RKO (cell line): ENCODE data around the gene PITX2.

Experiments
- DNase-seq: peaks from one replicate; pipeline ENCODE4 v3.0.0-alpha.2; 2016; ENCODE audit warnings: low spot score

PITX2 gene

DNA sequence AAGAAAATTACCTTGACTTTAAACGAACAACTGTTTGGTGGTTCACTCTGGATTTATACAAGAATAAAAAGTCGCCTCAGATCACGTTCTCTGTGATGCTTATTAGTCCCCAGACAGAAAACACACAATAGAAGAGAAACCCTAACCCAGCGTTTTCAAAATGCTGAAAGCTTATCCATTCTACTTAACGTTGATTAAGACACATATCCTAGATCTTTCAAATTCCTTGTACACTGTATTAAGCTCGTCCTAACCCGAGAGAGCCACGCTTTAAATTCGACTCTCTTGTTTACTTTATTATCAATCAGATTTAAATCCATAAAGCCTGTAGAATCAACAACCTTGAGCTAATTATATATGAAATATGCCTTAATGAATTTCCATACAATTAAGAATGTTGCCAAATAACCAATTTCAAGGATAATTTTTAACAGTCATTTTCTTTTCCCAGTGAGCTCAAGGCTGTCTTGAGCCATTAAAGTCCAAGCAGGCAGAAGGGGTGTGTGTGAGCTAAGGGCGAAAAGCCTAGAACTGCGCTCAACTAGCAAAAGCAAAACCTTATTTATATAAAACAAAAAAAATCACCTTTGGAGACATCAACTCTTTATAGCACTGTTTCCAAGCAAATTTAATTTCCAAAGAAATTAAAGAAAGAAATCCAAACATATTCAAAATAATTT lies 981 bp upstream of the PITX2 start:
- DNase-seq = no peak

GRCh38 chr4:110621839-110622751 lies 782 bp downstream of the PITX2 start:
- peak; percentile 56 for DNase-seq

DNA sequence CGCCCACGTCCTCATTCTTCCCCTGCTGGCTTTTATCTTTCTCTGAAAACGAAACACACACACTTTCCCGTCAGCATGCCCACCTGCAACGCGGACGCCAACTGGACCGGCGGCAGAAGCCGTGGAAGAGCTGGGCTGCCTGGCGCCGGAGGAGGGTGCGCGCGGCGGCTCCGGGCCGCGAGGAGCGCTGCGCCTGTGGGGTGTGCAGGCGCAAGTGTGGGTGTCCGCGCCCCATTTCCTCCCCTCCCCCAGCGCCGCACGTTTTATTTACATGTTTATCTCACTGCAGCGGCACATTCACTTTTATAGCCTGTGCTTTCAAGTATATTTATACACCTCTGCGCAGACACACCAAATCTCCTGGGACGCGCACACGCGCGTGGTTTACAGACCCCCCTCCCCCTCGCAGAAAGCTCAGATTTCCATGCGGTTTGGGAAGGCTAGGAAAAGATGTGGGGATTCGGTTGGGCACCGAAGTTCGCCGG lies 1.5 kb downstream of the PITX2 start:
- DNase-seq = peak; percentile 67

DNA sequence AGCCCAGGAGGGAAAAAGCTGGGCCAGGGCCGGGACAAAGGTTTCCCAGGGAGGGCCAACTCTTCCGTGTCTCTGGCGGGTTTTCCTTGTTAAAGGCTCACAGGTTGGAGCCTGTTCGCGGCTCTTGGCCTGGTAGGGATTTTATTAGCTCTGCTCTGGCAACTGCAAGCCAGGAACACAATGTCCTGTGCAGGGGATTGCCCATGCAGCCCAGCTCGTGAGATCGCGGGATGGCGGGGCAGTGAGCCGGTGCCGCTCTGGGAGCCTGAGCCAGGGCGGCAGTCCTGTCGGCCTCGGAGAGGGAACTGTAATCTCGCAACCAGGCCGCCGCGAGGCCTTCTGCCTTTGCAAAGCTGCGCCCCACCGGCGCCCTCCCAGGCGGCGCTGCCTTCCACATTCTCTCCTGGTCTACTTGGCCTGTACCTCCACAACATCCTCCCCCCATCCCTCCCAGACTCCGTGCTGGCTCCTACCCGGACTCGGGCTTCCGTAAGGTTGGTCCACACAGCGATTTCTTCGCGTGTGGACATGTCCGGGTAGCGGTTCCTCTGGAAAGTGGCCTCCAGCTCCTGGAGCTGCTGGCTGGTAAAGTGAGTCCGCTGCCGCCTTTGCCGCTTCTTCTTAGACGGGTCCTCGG lies 2.1 kb downstream of the PITX2 start:
- DNase-seq = peak; percentile 86

- DNase-seq = no peak
Observed at GRCh38 chr4:110620322-110620690, 2.6 kb downstream of the PITX2 start.

- peak; percentile 32 for DNase-seq
Observed at GRCh38 chr4:110619463-110620247, 3.2 kb downstream of the PITX2 start.

GRCh38 chr4:110618581-110619462 lies 4.1 kb downstream of the PITX2 start:
- no peak for DNase-seq

DNA sequence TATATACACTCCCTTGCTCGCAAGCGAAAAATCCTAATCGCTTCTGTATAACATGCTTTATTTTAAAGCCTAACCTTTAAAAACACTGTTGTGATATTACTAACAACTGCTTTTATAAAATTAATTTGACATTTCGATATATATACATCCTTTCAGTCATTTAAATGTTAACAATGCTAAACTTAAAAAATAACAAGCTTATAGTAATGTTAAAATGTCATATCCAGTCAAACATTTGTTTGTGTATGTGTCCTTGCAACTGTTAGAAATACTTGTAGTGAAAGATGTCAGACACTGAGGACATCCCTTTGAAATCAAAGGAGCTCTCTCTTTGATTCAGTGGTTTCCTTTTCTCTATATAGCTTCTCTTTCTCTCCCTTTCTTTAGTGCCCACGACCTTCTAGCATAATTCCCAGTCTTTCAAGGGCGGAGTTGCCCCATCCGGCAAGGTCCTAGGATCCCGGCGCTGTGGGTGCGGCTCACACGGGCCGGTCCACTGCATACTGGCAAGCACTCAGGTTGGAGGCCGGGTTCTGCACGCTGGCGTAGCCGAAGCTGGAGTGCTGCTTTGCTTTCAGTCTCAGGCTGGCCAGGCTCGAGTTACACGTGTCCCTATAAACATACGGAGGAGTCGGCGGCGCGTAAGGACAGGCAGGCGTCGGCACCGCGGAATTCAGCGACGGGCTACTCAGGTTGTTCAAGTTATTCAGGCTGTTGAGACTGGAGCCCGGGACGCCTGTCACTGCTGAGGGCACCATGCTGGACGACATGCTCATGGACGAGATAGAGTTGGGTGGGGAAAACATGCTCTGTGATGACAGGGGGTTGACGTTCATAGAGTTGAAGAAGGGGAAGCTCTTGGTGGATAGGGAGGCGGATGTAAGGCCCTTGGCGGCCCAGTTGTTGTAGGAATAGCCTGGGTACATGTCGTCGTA lies 5.0 kb downstream of the PITX2 start:
- no peak for DNase-seq

DNA sequence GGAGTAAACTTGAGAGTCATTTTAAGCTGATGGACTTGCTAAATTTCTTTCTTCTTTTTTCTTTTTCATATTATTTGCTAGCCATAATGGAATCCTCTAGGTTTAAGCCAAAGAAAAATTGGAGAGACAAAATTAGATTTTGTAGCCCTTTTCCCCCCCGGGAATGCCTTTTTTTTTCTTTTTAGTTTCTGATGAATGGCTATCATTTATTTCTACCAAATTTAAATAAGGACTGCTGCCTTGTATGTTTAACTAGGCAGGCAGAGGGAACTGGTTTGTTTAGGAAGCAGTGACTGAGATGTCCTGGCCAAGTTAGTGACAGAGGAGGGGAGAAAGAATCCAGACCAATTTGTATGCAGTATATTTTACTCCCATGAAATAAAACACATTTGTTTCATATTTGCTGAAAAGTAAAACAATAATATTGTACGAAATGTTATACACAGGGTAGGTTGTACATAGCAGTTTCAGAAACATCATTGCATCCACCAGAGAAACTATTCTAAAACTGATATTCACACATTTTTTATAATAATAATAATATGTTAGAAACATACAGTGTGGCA lies 5.7 kb downstream of the PITX2 start:
- DNase-seq = no peak

- no peak for DNase-seq
Observed at GRCh38 chr4:110616238-110617074, 6.4 kb downstream of the PITX2 start.

- no peak for DNase-seq
Observed at GRCh38 chr4:110615353-110616237, 7.3 kb downstream of the PITX2 start.

DNA sequence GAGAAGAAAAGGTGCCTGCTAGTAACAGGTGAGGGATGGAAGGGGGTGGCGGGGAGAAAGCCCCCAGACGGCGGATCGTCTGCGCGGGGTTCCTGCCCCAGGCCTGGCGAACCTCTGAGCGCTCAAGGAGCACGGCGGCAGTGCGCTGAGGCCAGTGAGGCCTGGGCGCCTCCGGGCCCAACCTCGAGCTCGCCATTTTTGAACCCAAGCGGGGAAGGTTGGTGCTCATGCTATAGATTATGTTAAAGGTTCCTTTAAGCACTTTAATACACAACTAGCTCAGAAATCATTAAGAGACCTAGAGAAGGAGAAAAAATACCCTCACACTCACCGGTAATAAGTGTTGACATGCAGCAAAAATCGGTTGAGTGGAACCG lies 7.9 kb downstream of the PITX2 start:
- no peak for DNase-seq

GRCh38 chr4:110614173-110614963 lies 8.5 kb downstream of the PITX2 start:
- no peak for DNase-seq

DNA sequence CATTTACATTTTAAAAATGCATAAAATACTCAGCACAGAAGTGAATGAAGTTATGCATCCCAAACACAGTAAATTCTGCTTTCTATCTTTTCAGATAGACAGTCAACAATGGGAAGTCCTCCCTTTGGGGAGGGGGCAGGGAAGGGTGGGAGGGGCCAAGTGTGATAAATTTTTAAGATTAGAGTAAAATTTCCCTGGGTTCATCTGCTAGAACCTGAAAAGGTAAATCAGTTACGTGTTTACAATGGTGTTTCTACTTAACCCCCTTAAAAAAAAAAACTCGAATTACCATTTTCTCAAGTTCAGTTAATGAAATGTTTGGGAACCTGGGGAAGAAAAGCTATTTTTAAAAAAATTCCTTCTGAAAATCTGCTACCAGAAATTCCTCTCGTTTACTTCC lies 9.1 kb downstream of the PITX2 start:
- DNase-seq = no peak

- no peak for DNase-seq
Observed at GRCh38 chr4:110612631-110613269, 10.1 kb downstream of the PITX2 start.

DNA sequence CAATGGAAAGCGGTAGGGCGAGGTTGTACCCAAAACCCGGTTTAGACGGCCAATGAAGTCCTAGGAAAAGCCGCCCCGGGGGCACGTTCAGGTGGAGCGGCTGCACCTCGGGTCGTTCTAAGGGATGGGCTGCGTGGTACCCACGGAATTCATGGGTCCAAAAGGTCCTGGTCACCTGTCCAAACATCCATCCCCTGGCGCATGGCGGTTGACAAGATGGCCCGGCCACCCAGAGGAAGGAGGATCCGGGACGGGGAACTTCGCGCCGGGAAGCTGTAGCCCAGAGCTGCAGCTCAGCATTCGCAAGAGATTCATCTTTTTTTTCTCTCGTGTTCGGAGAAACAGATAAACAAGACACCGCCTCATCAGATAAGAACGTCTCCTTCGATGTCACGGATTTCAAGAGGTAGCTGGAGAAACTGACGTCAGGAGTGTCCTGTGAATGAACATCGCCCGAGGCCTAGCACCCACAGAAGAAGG lies 10.9 kb downstream of the PITX2 start:
- DNase-seq = no peak
